T-helper 2 cell treated with Interferon-gamma antibody and Interleukin-4, amounts not matched to agents 100 ng/mL and 5 ng/mL, for 36 hours (primary cell): Measurements from ENCODE around the gene FIBCD1. TPM values are rescaled to one million over a fixed set of nuclear protein-coding genes. Genes with fewer than 3 reads are reported as not detected.

ENCODE experiments used
- intact Hi-C: fragments of 100-400 bp; cut with micrococcal nuclease; formaldehyde crosslinking; loops from one replicate; pipeline ENCODE4 v1.15.1; 2023
- total RNA-seq: library from RNA; stranded (reverse); gene quantifications from 2 replicates; pipeline ENCODE4 v1.2.3, GENCODE V29; 2022

FIBCD1 gene
- total RNA-seq, 1 donor from 2014 or later, result not detected

- intact Hi-C loops, result no loop called here
Observed at GRCh38 chr9:130884111-130884531, 54.9 kb downstream of the FIBCD1 start.

GRCh38 chr9:130883479-130883878 lies 55.6 kb downstream of the FIBCD1 start:
- intact Hi-C loops, result no loop called here

- intact Hi-C loops, result no loop called here
Observed at GRCh38 chr9:130882696-130883225, 56.3 kb downstream of the FIBCD1 start.

DNA sequence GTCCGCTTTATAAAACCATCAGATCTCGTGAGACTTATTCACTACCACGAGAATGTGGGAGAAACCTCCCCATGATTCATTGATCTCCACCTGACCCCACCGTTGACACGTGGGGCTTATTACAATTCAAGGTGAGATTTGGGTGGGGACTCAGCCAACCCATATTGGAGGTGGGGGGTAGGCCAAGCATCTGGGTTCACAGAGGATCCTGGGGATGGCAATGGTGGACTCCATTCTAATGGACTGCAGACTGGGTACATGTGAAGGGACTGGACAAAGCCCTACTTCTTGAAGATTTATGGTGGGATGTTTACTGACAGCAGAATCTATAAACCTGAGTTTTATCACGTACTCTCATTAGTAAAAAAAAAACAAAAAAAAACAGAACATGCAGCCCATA lies 57.5 kb downstream of the FIBCD1 start:
- intact Hi-C loops, result no loop called here

DNA sequence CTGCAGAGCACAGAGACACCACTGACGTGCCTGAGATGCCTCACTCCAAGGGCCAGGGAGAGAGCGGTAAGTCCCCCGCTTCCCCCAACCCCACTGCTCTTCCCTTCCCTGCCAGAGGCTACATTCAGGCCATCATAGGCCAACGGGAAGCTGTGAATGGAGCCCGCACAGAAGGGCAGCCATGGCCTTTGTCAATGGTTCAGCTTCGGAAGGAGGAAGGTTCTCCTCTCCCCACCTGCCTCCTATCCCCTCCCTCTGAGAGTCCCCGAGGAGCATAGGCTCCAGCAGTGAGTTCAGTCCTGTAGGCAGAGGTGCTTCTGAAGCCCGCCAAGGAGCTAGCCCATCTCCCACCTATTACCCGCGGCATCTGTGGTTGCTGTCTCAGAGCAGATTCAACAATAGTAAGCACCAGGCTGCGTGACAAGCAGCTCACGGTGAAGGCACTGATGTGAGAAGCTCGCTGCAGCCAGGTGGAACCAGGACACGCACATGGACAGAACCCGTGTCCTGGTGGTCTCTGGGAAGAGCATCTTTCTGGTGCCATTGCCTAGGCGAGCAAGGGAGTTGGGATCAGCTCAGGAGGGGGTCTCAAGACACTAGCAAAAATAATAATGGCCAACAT lies 58.3 kb downstream of the FIBCD1 start:
- intact Hi-C loops, result no loop called here

DNA sequence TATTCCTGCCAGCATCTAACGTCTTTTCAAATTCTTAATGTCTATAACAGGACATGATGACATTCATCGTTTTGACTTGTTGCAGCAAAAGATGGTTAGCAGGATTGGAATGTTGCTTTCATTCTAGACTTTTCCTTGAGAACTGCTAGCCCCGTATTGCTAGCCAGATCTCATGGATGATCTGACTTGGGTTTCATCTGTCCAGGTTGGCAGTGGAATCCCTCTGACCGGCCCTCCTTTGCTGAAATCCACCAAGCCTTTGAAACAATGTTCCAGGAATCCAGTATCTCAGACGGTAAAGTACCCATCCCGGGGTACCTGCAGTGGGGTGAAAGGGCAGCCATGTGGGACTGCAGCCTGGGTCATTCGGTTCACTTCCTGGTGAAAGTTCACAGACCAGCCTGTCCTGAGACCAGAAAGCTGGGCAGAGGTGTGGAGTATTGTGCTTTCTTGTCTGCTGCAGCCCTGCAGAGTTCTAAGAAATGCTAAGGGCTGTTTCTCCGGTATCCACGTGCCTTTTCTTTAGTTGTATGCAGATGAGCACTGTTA lies 59.1 kb downstream of the FIBCD1 start:
- intact Hi-C loops, result no loop called here

- intact Hi-C loops, result no loop called here
Observed at GRCh38 chr9:130878295-130878694, 60.8 kb downstream of the FIBCD1 start.

DNA sequence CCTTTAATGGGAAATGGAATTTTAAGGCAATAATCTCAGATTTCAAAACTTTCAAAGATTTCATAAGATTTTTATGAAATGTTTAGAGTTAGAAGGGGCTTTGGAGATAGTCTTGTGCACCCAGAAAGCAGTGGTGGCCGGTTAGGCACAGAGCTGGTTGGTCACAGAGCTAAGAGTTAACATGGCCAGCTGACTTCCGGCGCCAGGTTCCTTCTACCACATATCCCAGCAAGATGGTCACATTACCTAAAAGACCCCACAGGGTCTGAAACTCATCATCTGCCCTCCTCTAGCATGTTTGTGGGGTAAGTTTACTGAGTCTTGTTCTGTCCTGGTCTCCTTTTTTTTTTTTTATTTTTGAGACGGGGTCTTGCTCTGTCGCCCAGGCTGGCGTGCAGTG lies 61.7 kb downstream of the FIBCD1 start:
- intact Hi-C loops, result no loop called here

- intact Hi-C loops, result no loop called here
Observed at GRCh38 chr9:130874783-130875182, 64.3 kb downstream of the FIBCD1 start.

GRCh38 chr9:130873966-130874365 lies 65.1 kb downstream of the FIBCD1 start:
- intact Hi-C loops, result no loop called here

GRCh38 chr9:130872912-130873503 lies 66.0 kb downstream of the FIBCD1 start:
- intact Hi-C loops, result no loop called here

- intact Hi-C loops, result no loop called here
Observed at GRCh38 chr9:130872508-130872907, 66.5 kb downstream of the FIBCD1 start.

DNA sequence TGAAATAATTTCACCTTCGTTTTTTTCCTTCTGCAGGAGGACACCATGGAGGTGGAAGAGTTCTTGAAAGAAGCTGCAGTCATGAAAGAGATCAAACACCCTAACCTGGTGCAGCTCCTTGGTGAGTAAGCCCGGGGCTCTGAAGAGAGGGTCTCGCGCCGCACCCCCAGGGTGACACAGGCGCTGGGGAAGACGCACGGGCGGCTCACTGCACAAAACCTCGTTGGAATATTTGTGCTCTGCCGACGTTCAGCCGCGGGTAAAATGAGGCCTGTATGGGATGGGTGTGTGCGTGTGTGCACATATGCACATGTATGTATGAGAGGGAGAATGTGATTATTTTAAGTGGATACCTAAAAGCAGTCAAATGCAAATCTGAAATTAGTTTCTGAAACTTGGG lies 67.0 kb downstream of the FIBCD1 start:
- intact Hi-C loops, result no loop called here

DNA sequence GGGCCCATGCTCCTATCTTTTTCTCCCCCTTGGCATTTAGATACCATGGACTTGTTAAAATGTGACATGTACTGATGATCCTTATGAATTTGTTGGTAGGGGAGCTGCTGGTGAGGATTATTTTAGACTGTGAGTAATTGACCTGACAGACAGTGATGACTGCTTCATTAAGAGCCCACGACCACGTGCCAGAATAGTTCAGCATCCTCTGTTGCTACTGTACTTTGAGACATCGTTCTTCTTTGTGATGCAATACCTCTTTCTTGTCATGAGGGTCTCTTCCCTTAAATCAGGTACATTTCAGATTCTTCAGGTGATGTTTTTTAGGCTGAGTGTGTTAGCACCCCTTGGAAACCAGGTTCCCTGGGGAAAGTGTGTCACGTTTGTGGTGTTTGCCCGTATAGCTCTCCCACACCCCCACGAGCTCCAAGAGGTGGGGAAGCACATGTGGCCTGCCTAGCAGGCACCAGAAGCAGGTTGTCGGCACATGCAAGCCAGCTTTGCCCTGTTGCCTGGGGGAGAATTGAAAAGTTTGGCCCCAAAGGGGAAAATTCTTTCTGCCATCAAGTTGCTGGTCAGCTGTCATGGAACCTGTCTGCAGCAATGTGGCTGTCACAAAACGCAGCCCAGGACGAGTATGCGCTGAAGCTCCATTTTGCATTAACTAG lies 67.5 kb downstream of the FIBCD1 start:
- intact Hi-C loops, result no loop called here

DNA sequence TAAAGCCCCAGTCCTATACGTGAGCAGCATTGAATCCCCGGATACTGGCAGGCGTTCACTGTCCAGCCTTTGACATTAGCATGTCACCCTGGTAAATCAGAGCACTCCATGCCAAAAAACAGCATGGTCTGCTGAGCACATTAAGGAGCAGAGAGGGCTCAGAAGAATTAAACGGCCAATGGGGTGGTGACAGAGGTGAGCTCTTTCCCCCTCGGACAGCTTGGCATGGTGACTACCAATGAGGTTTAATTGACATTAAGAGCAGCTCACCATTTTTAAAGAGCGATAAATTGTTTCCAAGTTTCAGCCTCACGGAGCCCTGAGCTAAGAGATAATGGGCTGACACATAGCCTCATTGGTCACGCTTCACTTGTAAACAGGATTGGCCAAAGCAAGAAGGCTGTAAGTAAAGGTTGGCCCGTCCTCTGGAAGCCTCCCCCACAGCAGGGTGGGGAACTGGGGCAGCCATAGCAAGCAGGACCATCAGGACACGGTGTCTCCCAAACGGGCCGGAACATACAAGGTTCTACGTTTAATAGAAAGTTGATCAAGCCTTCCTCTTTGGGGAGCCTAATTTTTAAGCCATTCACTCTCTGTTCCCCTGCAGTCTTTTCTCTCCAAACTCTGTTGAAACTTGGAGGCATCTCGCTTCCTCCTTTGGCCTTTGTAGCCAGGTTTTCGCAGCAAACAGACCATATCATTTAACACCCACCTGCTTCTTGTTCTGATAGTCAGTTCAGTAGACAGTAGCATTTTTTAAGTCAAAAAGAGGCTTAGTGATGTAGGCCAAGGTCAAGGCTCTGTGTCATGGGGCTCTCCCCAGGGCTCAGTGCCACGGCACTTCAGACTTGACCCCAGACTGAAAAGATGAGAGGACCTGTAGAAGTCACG lies 68.3 kb downstream of the FIBCD1 start:
- intact Hi-C loops, result no loop called here

- intact Hi-C loops, result no loop called here
Observed at GRCh38 chr9:130869250-130869649, 69.8 kb downstream of the FIBCD1 start.

- intact Hi-C loops, result no loop called here
Observed at GRCh38 chr9:130868230-130868629, 70.8 kb downstream of the FIBCD1 start.

GRCh38 chr9:130867556-130867955 lies 71.5 kb downstream of the FIBCD1 start:
- intact Hi-C loops, result loop anchor here (2.0 kb wide), 2 partner anchors 73 to 179 kb away; no protein-coding TSS in a partner anchor

DNA sequence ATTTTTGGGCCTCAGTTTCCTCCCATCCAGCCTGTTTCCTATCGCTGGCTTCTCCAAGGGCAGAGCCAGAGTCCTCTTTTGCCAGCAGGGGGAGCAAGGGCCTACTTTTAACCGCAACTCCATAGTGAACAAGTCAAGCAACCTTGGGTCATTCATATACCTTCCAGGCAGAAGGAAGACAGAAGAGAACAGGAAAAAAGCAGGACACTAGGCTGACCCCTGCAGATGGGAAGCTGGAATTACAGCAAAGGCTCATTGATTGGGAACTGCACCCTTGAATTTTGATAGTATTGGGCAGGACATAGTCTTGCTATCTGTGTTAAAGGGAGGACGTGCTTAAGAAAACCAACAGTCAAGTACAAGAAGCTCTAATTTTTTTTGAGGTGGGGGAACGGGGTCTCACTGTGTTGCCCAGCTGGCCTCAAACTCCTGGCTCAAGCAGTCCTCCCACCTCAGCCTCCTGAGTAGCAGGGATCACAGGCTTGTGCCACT lies 72.5 kb downstream of the FIBCD1 start:
- intact Hi-C loops, result loop anchor here (2.0 kb wide), 2 partner anchors 74 to 180 kb away; no protein-coding TSS in a partner anchor

DNA sequence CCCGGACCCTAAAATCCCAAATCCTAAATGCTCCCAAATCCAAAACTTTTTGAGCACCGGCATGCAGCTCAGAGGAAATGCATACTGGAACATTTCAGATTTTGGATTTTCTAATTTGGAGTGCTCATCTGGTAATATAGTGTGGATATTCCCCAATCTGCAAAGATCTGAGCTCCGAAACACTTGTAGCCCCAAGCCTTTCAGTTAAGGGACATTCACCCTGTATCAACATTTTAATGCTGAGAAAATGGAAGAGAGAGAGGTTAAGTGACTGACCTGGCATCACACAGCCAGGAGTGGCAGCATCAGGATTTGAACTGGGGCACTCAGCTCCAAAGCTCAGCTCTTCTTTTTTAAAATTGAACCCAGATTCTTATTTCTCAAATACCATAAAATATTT lies 73.1 kb downstream of the FIBCD1 start:
- intact Hi-C loops, result loop anchor here (2.0 kb wide), 2 partner anchors 75 to 181 kb away; no protein-coding TSS in a partner anchor

- intact Hi-C loops, result no loop called here
Observed at GRCh38 chr9:130864541-130864940, 74.5 kb downstream of the FIBCD1 start.
